Glomerular visceral epithelial cell (primary cell): ENCODE data around the gene NFYB.
"Not testable (repeated sequence)": the region's sequence is repeated elsewhere in the genome, so short reads cannot be mapped to it uniquely, and the experiment has no call there.

ENCODE experiments used
- DNase-seq: peaks from one replicate; pipeline ENCODE4 v3.0.0-alpha.2; 2016; ENCODE audit errors: extremely low spot score

NFYB gene

DNA sequence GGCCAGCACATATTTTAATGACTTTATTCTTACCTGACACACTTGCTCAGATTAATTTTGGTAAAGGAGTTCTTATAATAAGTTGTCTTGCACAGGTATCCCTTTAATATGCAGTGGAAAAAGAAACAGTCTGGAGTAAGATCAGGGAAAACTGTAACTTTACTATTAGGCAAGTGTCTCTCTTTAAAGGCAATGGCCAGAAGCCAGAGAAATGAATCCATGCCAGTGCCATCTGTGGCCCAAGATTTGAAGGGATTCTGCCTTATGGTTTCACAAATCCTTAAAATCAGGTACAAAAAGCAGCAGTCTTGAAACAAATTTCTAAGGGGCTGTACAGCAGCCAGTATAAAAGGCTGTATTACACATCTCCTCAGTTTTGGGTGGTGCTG, 22.4 kb downstream of the NFYB start:
- DNase-seq, result no peak

GRCh38 chr12:104114834-104115586, 23.0 kb downstream of the NFYB start:
- not testable (repeated sequence) for DNase-seq

- no peak for DNase-seq
These were observed 28.4 kb downstream of the NFYB start for GRCh38 chr12:104109446-104110271.

DNA sequence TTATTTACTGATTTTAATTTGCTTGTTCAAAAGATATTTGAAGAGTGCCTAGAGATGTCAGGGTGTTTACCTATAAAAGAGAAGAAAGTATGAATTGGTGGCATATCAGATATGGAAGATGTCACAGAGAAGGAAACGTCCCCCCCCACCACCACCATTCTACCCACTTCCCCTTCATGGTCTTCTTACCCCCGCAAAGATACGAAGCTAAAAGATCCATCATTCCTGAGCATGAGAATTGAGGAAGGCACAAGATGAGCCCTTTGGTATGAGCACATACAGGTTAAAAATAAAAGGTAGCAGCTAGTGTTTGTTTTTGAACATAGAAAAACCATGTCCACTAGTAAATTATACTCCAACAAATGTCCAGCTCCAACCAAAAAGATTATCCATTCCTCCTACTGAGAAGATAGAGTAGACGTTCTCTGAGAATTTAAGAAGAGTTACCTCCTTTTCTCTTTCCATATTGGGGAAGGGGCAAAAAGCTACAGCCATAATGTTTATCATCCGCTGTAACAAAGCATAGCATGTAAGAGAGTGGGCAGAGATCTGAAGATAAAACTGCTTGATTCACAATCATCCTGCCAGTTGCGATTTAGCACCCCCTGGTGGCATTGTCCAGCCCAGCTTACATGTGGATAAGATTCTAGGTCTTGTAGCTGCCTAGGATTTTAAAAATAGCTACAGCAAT, 29.1 kb downstream of the NFYB start:
- DNase-seq, result peak; percentile 78

GRCh38 chr12:104106965-104107364, 31.0 kb downstream of the NFYB start:
- DNase-seq, result no peak

DNA sequence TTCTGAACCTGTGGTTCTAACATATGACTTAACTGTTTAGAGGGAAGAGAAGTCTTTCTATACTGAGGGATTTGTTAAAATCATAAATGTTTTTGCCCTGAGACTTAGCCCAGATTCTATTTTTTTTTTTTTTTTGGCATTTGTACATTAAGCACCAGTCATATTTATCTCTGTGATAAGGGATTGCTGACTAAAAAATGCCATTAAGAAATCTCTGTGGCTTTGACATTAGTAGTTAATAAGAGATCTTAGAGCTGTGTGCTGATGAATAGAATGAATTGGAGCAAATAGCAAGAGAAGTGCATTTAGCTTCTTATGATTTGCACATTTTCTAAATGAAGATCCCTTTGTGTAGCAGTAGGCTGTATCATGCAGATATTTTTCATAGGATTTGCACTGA, 32.5 kb downstream of the NFYB start:
- DNase-seq, result no peak

DNA sequence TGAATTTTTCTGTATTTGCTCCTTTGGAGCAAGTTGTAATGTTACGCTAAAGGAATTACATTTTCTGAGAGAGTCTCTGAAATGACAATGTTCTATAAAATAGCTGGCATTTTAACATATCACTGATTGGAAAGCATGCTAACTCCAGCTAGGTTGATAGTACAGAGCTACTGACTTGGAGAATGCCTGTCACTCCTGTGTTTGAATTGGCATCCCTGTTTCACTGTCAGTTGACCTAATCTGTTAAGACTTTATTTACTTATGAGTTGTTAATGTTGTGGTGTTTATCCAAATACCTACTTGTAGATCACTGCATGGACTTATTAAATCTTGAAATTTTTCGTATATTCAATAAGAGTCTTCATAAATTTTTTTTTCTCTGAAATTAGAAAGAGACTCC, 40.1 kb downstream of the NFYB start:
- no peak for DNase-seq

GRCh38 chr12:104095289-104095688, 42.7 kb downstream of the NFYB start:
- DNase-seq, result no peak

- DNase-seq, result no peak
These were observed 43.7 kb downstream of the NFYB start for GRCh38 chr12:104094284-104094683.

GRCh38 chr12:104091136-104091535, 46.9 kb downstream of the NFYB start:
- no peak for DNase-seq

DNA sequence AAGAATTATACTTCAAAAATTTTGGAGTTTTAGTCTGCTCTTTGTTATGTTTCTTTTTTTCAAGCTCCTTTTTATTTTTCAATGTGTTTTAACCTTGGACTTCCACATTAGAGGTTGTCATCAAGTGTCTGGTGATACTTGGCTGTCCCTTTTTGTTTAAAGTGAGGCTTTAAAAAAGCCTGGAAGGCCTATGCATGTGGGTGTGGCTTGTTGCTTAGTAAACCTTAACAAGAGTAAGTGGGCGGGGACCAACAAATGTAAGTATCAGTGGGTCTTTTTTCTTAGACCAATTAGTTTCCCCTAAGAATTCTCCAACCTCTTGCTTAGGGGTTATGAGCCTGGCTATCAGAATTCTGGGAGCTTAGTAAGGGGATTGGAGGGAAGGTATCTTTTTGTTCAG, 47.3 kb downstream of the NFYB start:
- DNase-seq, result no peak

GRCh38 chr12:104083769-104084475, 54.1 kb downstream of the NFYB start:
- no peak for DNase-seq

- DNase-seq, result no peak
These were observed 57.2 kb downstream of the NFYB start for GRCh38 chr12:104080764-104081163.

- no peak for DNase-seq
These were observed 59.0 kb downstream of the NFYB start for GRCh38 chr12:104079024-104079423.

- no peak for DNase-seq
These were observed 64.3 kb downstream of the NFYB start for GRCh38 chr12:104073699-104074098.

DNA sequence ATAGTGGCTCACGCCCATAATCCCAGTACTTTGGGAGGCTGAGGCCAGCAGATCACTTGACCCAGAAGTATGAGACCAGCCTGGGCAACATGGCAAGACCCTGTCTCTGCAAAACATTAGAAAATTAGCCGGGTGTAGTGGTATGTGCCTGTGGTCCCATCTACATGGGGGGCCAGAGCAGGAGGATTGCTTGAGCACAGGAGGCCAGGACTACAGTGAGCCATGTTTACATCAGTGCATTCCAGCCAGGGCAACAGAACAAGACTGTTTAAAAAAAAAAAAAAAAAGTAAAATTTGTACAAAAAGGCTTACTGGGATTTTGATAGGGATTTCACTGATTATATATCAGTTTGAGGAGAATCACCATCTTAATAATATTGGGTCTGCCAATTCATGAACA, 65.9 kb downstream of the NFYB start:
- DNase-seq, result no peak
